Neutrophil (primary cell): ENCODE data around the gene CCDC61.
A peak's percentile ranks its signal among the peaks of the same experiment; 100 is the strongest.

Experiments
- H3K27ac ChIP-seq: fragments of 200-600 bp; sonication (generic); 2 replicates; pipeline ENCODE4 v1.5.1; 2016; ENCODE audit warnings: mild to moderate bottlenecking, moderate library complexity
- H3K27me3 ChIP-seq: fragments of 200-600 bp; sonication (generic); 2 replicates; pipeline ENCODE4 v1.6.0; 2016; ENCODE audit warnings: mild to moderate bottlenecking
- H3K36me3 ChIP-seq: fragments of 200-600 bp; sonication (generic); 2 replicates; pipeline ENCODE4 v1.5.1; 2017
- H3K4me1 ChIP-seq, 2 experiments: fragments of 200-600 bp in 1 of 2; sonication (generic) in 1 of 2; 1 replicate in 1 of 2; 2 replicates in 1 of 2; pipeline versions ENCODE4 v1.5.1 to v1.6.1; 2013 to 2016; ENCODE audit warnings: low read depth in 1 of 2, low read length in 1 of 2, mild to moderate bottlenecking in 1 of 2, moderate library complexity in 1 of 2; ENCODE audit not compliant: control insufficient read depth in 1 of 2, insufficient read depth in 1 of 2
- H3K4me3 ChIP-seq, 2 experiments: fragments of 200-600 bp in 1 of 2; sonication (generic) in 1 of 2; 1 replicate in 1 of 2; 2 replicates in 1 of 2; pipeline ENCODE4 v1.5.1; 2013 to 2016; ENCODE audit warnings: low read depth in 1 of 2, low read length in 1 of 2, mild to moderate bottlenecking in 1 of 2, moderate library complexity in 1 of 2
- H3K9me3 ChIP-seq: fragments of 200-600 bp; sonication (generic); 2 replicates; pipeline ENCODE4 v1.5.1; 2016
- TF ChIP-seq, protein P1 (sequence below): fragments of 200-600 bp; sonication (generic); IDR thresholded peaks from 2 replicates; pipeline ENCODE4 v1.5.1; 2016; ENCODE audit warnings: antibody characterized with exemption

The CCDC61 gene

DNA sequence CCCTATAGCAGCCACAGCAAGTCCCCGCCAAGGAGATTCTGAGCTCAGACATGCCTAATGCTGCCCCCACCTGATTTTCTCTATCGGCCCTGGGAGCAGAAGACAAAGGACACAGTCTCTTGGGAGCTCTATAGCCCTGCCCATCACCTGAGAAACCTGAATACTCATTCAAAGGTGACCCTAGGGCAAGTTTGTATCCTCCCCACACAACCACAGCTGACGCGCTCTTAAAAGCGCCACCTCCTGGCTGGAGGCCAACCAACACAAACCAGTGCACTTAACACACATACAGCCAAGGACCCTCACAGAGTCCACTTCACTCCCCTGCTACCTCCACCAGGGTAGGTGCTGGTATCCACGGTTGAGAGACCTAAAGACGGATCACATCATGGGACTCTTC lies 54.3 kb downstream of the CCDC61 start:
- no peak overlapping the region for H3K27ac ChIP-seq

DNA sequence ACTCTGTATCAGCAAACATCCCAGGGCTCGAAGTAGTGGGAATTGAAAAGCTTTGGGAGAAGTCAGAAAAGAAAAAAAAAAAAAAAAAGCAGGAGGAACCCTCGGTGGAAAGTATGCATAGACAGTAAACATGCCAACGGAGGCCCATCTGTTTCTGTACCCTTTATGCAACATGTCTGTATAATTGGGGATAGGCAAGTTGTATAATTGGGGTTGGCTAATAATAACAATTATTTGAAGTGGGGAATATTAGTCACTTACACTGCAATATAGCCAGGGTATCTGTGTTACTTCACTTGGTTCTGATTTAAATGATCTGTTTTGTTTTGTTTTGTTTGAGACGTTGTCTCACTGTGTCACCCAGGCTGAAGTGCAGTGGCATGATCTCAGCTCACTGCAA lies 57.6 kb downstream of the CCDC61 start:
- H3K36me3 ChIP-seq, result no peaks in the 10 kb centered on the region
- peaks cover 98% of the 10 kb centered on the region for H3K27me3 ChIP-seq
- TF ChIP-seq, protein P1, sequence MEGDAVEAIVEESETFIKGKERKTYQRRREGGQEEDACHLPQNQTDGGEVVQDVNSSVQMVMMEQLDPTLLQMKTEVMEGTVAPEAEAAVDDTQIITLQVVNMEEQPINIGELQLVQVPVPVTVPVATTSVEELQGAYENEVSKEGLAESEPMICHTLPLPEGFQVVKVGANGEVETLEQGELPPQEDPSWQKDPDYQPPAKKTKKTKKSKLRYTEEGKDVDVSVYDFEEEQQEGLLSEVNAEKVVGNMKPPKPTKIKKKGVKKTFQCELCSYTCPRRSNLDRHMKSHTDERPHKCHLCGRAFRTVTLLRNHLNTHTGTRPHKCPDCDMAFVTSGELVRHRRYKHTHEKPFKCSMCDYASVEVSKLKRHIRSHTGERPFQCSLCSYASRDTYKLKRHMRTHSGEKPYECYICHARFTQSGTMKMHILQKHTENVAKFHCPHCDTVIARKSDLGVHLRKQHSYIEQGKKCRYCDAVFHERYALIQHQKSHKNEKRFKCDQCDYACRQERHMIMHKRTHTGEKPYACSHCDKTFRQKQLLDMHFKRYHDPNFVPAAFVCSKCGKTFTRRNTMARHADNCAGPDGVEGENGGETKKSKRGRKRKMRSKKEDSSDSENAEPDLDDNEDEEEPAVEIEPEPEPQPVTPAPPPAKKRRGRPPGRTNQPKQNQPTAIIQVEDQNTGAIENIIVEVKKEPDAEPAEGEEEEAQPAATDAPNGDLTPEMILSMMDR, result no peak
- no peak overlapping the region for H3K4me3 ChIP-seq
- no peak overlapping the region for H3K27ac ChIP-seq
- no peaks in the 10 kb centered on the region for H3K4me1 ChIP-seq
- no peaks in the 10 kb centered on the region for H3K9me3 ChIP-seq

More for the DNA sequence above, 54.3 kb downstream of the CCDC61 start:
- no peaks in the 10 kb centered on the region for H3K9me3 ChIP-seq
- H3K4me1 ChIP-seq, result no peaks in the 10 kb centered on the region
- peaks cover 96% of the 10 kb centered on the region for H3K27me3 ChIP-seq
- TF ChIP-seq, protein P1, result peak; percentile 19
- H3K4me3 ChIP-seq, result no peak overlapping the region
- no peaks in the 10 kb centered on the region for H3K36me3 ChIP-seq

DNA sequence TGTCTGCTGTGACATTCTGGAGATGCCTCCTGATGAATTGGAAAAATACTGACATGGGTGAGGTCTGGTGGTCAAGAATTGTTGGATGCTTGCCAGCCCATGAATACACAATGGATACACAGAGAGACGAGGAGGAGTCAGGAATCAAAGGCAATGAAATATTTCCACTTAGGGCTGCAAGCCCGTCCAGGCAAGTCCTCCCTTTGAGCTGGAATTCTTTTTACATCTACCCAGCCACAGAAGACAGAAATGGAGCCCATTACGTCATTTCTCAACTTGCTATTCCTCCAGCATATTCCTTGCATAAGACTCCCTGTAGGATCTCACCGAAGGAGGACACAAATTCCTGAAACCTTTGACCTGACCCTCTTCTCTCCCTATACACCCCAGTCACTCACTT lies 61.3 kb downstream of the CCDC61 start:
- Histone ChIP-seq H3K4me1 (no peaks in the 10 kb centered on the region), H3K9me3 (peaks cover 5% of the 10 kb centered on the region), H3K27ac (no peak overlapping the region), H3K4me3 (no peak overlapping the region), H3K27me3 (peaks cover 84% of the 10 kb centered on the region), H3K36me3 (no peaks in the 10 kb centered on the region)
- TF ChIP-seq, protein P1, result no peak

DNA sequence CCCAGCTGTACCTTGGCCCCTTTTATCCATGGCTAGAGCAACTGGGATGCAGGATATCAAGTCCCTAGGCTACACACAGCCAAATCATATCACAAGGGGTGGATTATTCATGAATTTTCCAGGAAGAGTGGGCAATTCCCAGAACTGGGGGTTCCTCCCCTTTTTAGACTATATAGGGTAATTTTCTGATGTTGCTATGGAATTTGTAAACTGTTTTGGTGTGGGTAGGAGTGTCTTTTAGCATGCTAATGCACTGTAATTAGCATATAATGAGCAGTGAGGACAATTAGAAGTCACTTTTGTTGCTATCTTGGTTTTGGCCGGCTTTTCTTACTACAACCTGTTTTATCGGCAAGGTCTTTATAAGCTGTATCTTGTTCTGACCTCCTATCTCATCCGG lies 63.5 kb downstream of the CCDC61 start:
- H3K4me1 ChIP-seq, result no peaks in the 10 kb centered on the region
- no peak overlapping the region for H3K4me3 ChIP-seq
- peaks cover 82% of the 10 kb centered on the region for H3K27me3 ChIP-seq
- H3K27ac ChIP-seq, result no peak overlapping the region
- TF ChIP-seq, protein P1, result no peak
- H3K9me3 ChIP-seq, result peaks cover 5% of the 10 kb centered on the region
- no peaks in the 10 kb centered on the region for H3K36me3 ChIP-seq

DNA sequence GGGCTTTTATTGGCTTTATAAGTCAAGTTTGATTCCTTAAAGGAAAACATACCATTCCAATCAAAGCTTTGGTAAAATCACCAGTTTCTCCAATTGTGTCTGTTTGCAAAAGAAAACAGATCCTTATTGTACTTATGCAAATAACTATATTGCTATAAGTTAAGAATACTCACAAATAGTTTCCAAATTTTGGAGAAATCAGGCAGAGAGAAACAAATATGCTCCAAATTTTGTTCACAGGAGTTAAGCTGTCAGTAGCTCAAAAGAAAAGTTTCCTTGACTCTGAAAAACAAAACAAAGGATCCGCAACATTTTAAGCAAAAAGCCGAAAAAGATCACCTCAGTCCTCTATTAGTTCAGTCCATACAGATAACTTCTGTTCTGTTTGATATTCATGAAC lies 64.7 kb downstream of the CCDC61 start:
- no peaks in the 10 kb centered on the region for H3K36me3 ChIP-seq
- TF ChIP-seq, protein P1, result no peak

DNA sequence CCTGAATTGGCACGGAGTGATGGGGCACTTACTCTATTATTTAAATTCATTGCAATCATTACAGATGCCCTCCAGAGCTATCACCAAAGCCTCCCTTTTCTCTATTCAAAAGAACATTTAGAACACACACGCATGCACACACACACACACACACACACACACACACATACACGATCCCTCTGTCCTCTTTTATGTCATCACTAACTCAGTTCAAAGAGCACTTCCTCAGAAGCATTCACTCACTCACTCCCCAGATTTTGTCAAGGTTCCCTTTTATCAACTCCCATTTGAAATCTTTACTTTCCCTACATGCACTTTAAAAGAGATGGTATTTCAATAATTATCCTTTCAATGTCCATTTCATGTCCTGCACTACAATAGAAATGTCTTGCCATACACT lies 67.9 kb downstream of the CCDC61 start:
- TF ChIP-seq, protein P1, result no peak
- Histone ChIP-seq H3K36me3 (no peaks in the 10 kb centered on the region), H3K4me1 (no peaks in the 10 kb centered on the region), H3K27ac (no peak overlapping the region), H3K27me3 (peaks cover 77% of the 10 kb centered on the region), H3K4me3 (no peak overlapping the region), H3K9me3 (peaks cover 5% of the 10 kb centered on the region)

More for the DNA sequence above, 64.7 kb downstream of the CCDC61 start:
- Histone ChIP-seq H3K27ac (no peak overlapping the region), H3K9me3 (peaks cover 5% of the 10 kb centered on the region), H3K4me1 (no peaks in the 10 kb centered on the region), H3K27me3 (peaks cover 79% of the 10 kb centered on the region), H3K4me3 (no peak overlapping the region)
